DOHH2 (cell line): Measurements from ENCODE around the gene PALLD.

Source experiments
- EZH2phosphoT487 ChIP-seq: fragments of 200-600 bp; sonication (generic); IDR thresholded peaks from 2 replicates; pipeline ENCODE4 v1.6.1; 2017; ENCODE audit warnings: borderline replicate concordance, mild to moderate bottlenecking, antibody characterized with exemption, low read length, moderate library complexity, mixed read lengths
- TF ChIP-seq, protein P1 (sequence below): fragments of 200-600 bp; sonication (generic); IDR thresholded peaks from one replicate; pipeline ENCODE4 v1.5.1; 2014; ENCODE audit warnings: antibody characterized with exemption, mild to moderate bottlenecking, low read depth, low read length; ENCODE audit not compliant: poor library complexity, severe bottlenecking

DNA sequence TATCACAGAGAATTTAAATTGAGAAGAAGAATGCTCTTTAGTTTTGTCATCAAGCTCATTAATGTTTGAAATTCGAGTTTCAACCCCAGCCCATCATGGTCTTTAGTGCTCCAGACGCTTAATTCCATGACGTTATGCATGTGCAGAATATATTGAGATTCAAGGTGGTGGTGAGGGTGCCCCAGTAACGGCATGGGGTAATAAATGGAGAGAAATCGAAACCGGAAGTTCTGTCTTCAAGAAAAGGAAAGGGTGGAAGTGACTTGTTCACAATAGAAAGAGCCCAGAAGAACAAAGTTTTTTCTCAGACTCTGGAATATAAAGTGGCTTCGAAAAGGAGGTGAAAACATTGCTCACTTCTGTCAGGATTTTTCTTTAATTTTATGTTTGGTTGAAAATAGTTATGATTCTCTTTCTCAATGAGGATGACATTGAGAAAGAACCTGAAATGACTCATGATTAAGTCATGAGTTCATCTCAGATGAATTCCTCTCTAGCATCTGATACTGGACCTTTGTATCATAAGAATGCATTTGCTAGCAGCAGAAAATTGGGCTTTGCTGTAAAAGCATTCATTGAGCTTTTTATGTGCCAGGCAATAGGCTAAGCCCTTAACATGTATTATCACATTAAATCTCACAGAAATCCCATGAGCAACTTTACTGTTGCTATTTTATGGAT is 15.8 kb upstream of the PALLD start:
- TF ChIP-seq EZH2phosphoT487, result no peak
- TF ChIP-seq, protein P1, sequence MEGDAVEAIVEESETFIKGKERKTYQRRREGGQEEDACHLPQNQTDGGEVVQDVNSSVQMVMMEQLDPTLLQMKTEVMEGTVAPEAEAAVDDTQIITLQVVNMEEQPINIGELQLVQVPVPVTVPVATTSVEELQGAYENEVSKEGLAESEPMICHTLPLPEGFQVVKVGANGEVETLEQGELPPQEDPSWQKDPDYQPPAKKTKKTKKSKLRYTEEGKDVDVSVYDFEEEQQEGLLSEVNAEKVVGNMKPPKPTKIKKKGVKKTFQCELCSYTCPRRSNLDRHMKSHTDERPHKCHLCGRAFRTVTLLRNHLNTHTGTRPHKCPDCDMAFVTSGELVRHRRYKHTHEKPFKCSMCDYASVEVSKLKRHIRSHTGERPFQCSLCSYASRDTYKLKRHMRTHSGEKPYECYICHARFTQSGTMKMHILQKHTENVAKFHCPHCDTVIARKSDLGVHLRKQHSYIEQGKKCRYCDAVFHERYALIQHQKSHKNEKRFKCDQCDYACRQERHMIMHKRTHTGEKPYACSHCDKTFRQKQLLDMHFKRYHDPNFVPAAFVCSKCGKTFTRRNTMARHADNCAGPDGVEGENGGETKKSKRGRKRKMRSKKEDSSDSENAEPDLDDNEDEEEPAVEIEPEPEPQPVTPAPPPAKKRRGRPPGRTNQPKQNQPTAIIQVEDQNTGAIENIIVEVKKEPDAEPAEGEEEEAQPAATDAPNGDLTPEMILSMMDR, result no peak
